Measurements from ENCODE around the gene VPS51.

DNA sequence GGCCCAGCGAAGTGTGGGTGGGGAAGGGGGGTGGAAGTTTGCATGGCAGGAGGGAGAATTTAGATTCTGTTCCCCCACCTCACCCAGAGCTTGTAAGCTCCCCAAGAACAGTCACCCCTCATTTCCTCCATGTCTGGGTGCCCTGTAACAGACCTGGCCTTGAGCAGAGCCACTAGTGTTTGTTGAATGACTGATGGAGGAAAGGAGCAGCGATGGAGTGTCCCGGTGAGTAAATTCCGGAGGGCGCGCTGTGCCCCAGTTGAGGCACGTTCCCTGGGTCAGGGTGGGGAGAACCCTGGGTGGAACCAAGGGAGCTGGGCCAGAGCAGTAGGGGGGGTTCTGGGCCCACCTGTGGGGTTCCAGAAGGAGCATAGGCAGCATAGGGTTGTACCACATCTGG lies 38.5 kb upstream of the VPS51 start:
- TF ChIP-seq POLR2A (IDR thresholded peaks at IDR 0.05) (no peak), EP300 (IDR thresholded peaks at IDR 0.05) (no peak)

All from tibial nerve (tissue), 3 donors.